HepG2 (cell line): Measurements from ENCODE around the gene LRRC4C. TPM values are rescaled to one million over a fixed set of nuclear protein-coding genes. Genes with fewer than 3 reads are reported as not detected.

Experiments
- ATAC-seq: fragments of 200-7000 bp; cut with Tn5 transposase; 3 replicates; pipeline ENCODE4 v1.9.1; 2020; ENCODE audit warnings: mild to moderate bottlenecking, moderate library complexity
- BruUV-seq: library from RNA; stranded (reverse); fragments of 400-500 nt; replicated peaks from 2 replicates; lab custom pipeline; 2021; lab: Mats Ljungman, UMichigan
- CTCF ChIA-PET: fragments of 300-600 bp; formaldehyde crosslinking; extraction: SDS; loops from one replicate; lab custom pipeline; 2021; ENCODE audit warnings: low total read pairs, inconsistent platforms, low intra/inter-chr PET ratio; lab: Yijun Ruan, JAX
- POLR2A ChIA-PET: fragments of 350-600 bp; sonication (Branson Sonifier 250); formaldehyde crosslinking; loops from one replicate; lab custom pipeline; 2020; ENCODE audit warnings: antibody characterized with exemption, inconsistent platforms; lab: Yijun Ruan, JAX
- DNase-seq: peaks from one replicate; pipeline ENCODE4 v3.0.0-alpha.2; 2015; ENCODE audit warnings: low spot score
- FAIRE-seq: peaks from 3 replicates; lab custom pipeline; 2011; peaks lifted over from hg19 to GRCh38; lab: Jason Lieb, UNC
- H2AFZ ChIP-seq: one replicate; pipeline ENCODE4 v1.6.1; 2011; ENCODE audit warnings: low read length, inconsistent platforms
- H3K27ac ChIP-seq: fragments of 300-600 bp; 3 replicates; pipeline ENCODE4 v1.8.0; 2011; ENCODE audit warnings: mixed run types, mild to moderate bottlenecking, mixed read lengths, low read length, inconsistent platforms; ENCODE audit not compliant: insufficient read depth; ENCODE audit errors: extremely low read length
- H3K27me3 ChIP-seq, 2 experiments: fragments of 200-600 bp in 1 of 2; 2 replicates in 1 of 2; 3 replicates in 1 of 2; pipeline versions ENCODE4 v1.6.0 to v1.8.0; 2011; ENCODE audit warnings: low read length in 2 of 2, mild to moderate bottlenecking in 2 of 2, moderate library complexity in 2 of 2, inconsistent platforms in 1 of 2; ENCODE audit not compliant: insufficient read depth in 2 of 2, control insufficient read depth in 1 of 2
- H3K36me3 ChIP-seq, 2 experiments: fragments of 200-600 bp in 1 of 2; replicated peaks in 1 of 2; 2 replicates in 1 of 2; 3 replicates in 1 of 2; pipeline versions ENCODE4 v1.5.1 to v1.8.0; 2011; ENCODE audit warnings: low read length in 2 of 2, inconsistent platforms in 1 of 2; ENCODE audit not compliant: insufficient read depth in 2 of 2, control insufficient read depth in 1 of 2
- H3K4me1 ChIP-seq: 2 replicates; pipeline ENCODE4 v1.5.1; 2012; ENCODE audit warnings: low read length, inconsistent platforms; ENCODE audit not compliant: insufficient read depth
- H3K4me2 ChIP-seq: 2 replicates; pipeline ENCODE4 v1.6.0; 2011; ENCODE audit warnings: low read depth, low read length, inconsistent platforms
- H3K4me3 ChIP-seq, 3 experiments: fragments of 200-600 bp in 1 of 3; sonication (generic), shearing (Covaris generic) in 1 of 3; replicated peaks in 1 of 3; 2 replicates each; pipeline ENCODE4 v1.5.1; 2011 to 2016; ENCODE audit warnings: low read length in 3 of 3, inconsistent platforms in 2 of 3, low read depth in 2 of 3, mild to moderate bottlenecking in 2 of 3, control low read depth in 1 of 3, mixed read lengths in 1 of 3; ENCODE audit not compliant: insufficient read depth in 1 of 3
- H3K79me2 ChIP-seq: one replicate; pipeline ENCODE4 v1.6.1; 2011; ENCODE audit warnings: low read length, inconsistent platforms; ENCODE audit not compliant: insufficient read depth
- H3K9ac ChIP-seq: 2 replicates; pipeline ENCODE4 v1.6.0; 2011; ENCODE audit warnings: mild to moderate bottlenecking, low read depth, low read length, inconsistent platforms; ENCODE audit not compliant: insufficient read depth
- H3K9me3 ChIP-seq: 2 replicates; pipeline ENCODE4 v1.5.1; 2012; ENCODE audit warnings: mild to moderate bottlenecking, low read length
- H4K20me1 ChIP-seq: 2 replicates; pipeline ENCODE4 v1.6.0; 2011; ENCODE audit warnings: inconsistent platforms, mild to moderate bottlenecking, low read length, moderate library complexity; ENCODE audit not compliant: insufficient read depth
- FLYWCH1 ChIP-seq: sonication (generic); formaldehyde crosslinking; IDR thresholded peaks from 2 replicates; pipeline ENCODE4 v1.8.1; 2023; ENCODE audit warnings: mild to moderate bottlenecking, missing genetic modification reagents
- ZC3H4 ChIP-seq: sonication (generic); formaldehyde crosslinking; IDR thresholded peaks from 2 replicates; pipeline ENCODE4 v1.4.0; 2020; ENCODE audit warnings: missing genetic modification reagents, borderline replicate concordance
- ZNF382 ChIP-seq: sonication (generic); formaldehyde crosslinking; IDR thresholded peaks from 2 replicates; pipeline ENCODE4 v1.5.0; 2020; ENCODE audit warnings: missing genetic modification reagents, mild to moderate bottlenecking, borderline replicate concordance
- ZNF569 ChIP-seq: sonication (generic); formaldehyde crosslinking; IDR thresholded peaks from 2 replicates; pipeline ENCODE4 v1.5.0; 2020; ENCODE audit warnings: mild to moderate bottlenecking, missing genetic modification reagents, moderate library complexity, borderline replicate concordance
- ZNF598 ChIP-seq: sonication (generic); formaldehyde crosslinking; IDR thresholded peaks from 2 replicates; pipeline ENCODE4 v1.5.1; 2020; ENCODE audit warnings: mild to moderate bottlenecking, missing genetic modification reagents, borderline replicate concordance
- ZSCAN21 ChIP-seq: sonication (generic); formaldehyde crosslinking; IDR thresholded peaks from 2 replicates; pipeline ENCODE4 v1.8.0; 2022; ENCODE audit warnings: mild to moderate bottlenecking, missing genetic modification reagents, moderate library complexity, borderline replicate concordance
- WGBS: methylation state at CpG from one replicate; pipeline ENCODE4 v1.1.6; 2017; ENCODE audit warnings: low lambda C conversion rate; 5-methylcytosine and 5-hydroxymethylcytosine counted together
- in situ Hi-C: cut with HindIII; loops from 2 replicates; pipeline ENCODE4 v1.10.0; 2017; ENCODE audit warnings: low pct_unique_long_range_greater_than_20kb; ENCODE audit not compliant: extremely low pct_ligation_motif_present
- intact Hi-C: fragments of 100-400 bp; cut with micrococcal nuclease; formaldehyde crosslinking; loops from one replicate; pipeline ENCODE4 v1.10.0; 2022; ENCODE audit not compliant: unreplicated experiment
- polyA plus RNA-seq, 8 experiments: library from polyadenylated mRNA; depleted of rRNA in 3 of 8; stranded (reverse) in 7 of 8; unstranded in 1 of 8; fragments of >200 nt; fragmentation: Illumina TruSeq in 4 of 8; extraction: Trizol in 4 of 8; gene quantifications; 2 replicates each; pipeline versions ENCODE4 v1.2.1 to v1.2.3, GENCODE V29; 2011 to 2016; ENCODE audit warnings: low read depth in 4 of 8, missing spikeins in 1 of 8, mixed read lengths in 1 of 8; ENCODE audit not compliant: insufficient read depth in 1 of 8
- total RNA-seq, 5 experiments: library from RNA; depleted of rRNA; stranded (reverse); fragments of >200 nt; fragmentation: Illumina TruSeq; extraction: Trizol; gene quantifications; 2 replicates each; pipeline ENCODE4 v1.2.3, GENCODE V29; 2016; ENCODE audit warnings: low read depth in 1 of 5
- TF ChIP-seq, protein P1 (sequence below): sonication (generic); formaldehyde crosslinking; IDR thresholded peaks from 2 replicates; pipeline ENCODE4 v1.4.0; 2020; ENCODE audit warnings: missing genetic modification reagents
- TF ChIP-seq, protein P2 (sequence below): sonication (generic); formaldehyde crosslinking; IDR thresholded peaks from 2 replicates; pipeline ENCODE4 v1.4.0; 2020; ENCODE audit warnings: mild to moderate bottlenecking, missing genetic modification reagents
- TF ChIP-seq, protein P3 (sequence below): sonication (generic); formaldehyde crosslinking; IDR thresholded peaks from 2 replicates; pipeline ENCODE4 v1.5.1; 2020; ENCODE audit warnings: mild to moderate bottlenecking, missing genetic modification reagents, moderate library complexity
- TF ChIP-seq, protein P4 (sequence below): IDR thresholded peaks from 2 replicates; pipeline ENCODE4 v1.6.1; 2016; ENCODE audit warnings: control low read depth

LRRC4C gene
- total and polyA plus RNA-seq, 2 of the 13 experiments (the other 11 are each of a cell fraction or from before 2014, with no cell fraction given) = not detected

DNA sequence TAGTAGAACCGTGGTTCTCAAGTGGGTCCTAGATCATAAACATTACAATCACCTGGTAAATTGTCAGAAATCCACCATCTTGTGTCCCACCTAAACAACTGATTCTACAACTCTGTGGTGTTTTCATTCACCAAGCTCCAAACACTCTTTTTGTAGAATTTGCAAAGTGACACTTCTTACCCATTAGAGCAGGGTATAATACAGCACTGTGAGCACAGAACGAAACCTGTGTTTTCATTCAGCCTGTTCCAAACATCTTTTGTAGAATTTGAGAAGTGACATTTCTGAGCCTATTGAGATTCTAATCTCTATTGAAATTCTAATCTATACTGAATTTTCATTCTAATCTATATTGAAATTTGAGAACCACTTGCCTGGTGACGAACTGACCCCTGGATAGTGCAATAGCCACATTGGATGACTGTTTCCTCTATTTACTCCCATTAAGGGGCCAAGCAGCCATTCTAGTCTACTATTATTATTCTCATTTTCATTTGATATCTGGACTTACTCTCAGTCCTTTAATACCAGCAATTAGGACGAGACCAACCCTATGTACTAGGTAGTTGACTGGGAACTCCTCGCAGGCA, 616.6 kb downstream of the LRRC4C start:
- Histone ChIP-seq H3K9ac (no peak overlapping the region), H2AFZ (no peak overlapping the region), H3K36me3 (no peaks in the 10 kb centered on the region), H4K20me1 (no peaks in the 10 kb centered on the region), H3K9me3 (no peaks in the 10 kb centered on the region; the same call in 1 of the 2 replicates), H3K4me3 (no peak overlapping the region), H3K27ac (no peak overlapping the region), H3K4me1 (no peaks in the 10 kb centered on the region), H3K79me2 (no peaks in the 10 kb centered on the region), H3K4me2 (no peak overlapping the region), H3K27me3 (no peaks in the 10 kb centered on the region; a peak in 1 of 5 replicates)
- no TSS peak for BruUV-seq
- no peak for FAIRE-seq
- ChIA-PET CTCF (no interaction called here), POLR2A (no interaction called here)
- no peak for DNase-seq
- TF ChIP-seq, protein P1, sequence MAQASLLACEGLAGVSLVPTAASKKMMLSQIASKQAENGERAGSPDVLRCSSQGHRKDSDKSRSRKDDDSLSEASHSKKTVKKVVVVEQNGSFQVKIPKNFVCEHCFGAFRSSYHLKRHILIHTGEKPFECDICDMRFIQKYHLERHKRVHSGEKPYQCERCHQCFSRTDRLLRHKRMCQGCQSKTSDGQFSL (CRISPR knock-in tag) = no peak
- TF ChIP-seq, protein P2, sequence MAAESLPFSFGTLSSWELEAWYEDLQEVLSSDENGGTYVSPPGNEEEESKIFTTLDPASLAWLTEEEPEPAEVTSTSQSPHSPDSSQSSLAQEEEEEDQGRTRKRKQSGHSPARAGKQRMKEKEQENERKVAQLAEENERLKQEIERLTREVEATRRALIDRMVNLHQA (CRISPR knock-in tag) = no peak
- TF ChIP-seq ZNF569 (CRISPR knock-in tag) (no peak), ZNF598 (CRISPR knock-in tag) (no peak), ZNF382 (CRISPR knock-in tag) (no peak), ZC3H4 (CRISPR knock-in tag) (no peak), FLYWCH1 (CRISPR knock-in tag) (no peak), ZSCAN21 (CRISPR knock-in tag) (no peak)
- TF ChIP-seq, protein P3, sequence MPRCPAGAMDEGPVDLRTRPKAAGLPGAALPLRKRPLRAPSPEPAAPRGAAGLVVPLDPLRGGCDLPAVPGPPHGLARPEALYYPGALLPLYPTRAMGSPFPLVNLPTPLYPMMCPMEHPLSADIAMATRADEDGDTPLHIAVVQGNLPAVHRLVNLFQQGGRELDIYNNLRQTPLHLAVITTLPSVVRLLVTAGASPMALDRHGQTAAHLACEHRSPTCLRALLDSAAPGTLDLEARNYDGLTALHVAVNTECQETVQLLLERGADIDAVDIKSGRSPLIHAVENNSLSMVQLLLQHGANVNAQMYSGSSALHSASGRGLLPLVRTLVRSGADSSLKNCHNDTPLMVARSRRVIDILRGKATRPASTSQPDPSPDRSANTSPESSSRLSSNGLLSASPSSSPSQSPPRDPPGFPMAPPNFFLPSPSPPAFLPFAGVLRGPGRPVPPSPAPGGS (CRISPR knock-in tag) = no peak
- TF ChIP-seq, protein P4, sequence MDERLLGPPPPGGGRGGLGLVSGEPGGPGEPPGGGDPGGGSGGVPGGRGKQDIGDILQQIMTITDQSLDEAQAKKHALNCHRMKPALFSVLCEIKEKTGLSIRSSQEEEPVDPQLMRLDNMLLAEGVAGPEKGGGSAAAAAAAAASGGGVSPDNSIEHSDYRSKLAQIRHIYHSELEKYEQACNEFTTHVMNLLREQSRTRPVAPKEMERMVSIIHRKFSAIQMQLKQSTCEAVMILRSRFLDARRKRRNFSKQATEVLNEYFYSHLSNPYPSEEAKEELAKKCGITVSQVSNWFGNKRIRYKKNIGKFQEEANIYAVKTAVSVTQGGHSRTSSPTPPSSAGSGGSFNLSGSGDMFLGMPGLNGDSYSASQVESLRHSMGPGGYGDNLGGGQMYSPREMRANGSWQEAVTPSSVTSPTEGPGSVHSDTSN (CRISPR knock-in tag) = no peak
- intact Hi-C loops = loop anchor here (10.0 kb wide), 1 partner anchor 62 kb away; no protein-coding TSS in a partner anchor
- no peak for ATAC-seq
- in situ Hi-C loops = no loop called here
- 15% methylated on average over 5 of the region's 5 CpGs for WGBS
